Kidney (tissue), 14 donors: ENCODE measurements around the gene FAT2. TPM values are rescaled to one million over a fixed set of nuclear protein-coding genes. Genes with fewer than 3 reads are reported as not detected.

Experiments used
- DNase-seq, 5 donors: peaks; one replicate each; pipeline ENCODE4 v3.0.0-alpha.2; 2013 to 2020
- FAIRE-seq: peaks from 2 replicates; lab custom pipeline; 2012; peaks lifted over from hg19 to GRCh38; lab: Jason Lieb, UNC
- H3K27ac ChIP-seq, 2 donors: one replicate each; pipeline ENCODE4 v1.7.0; 2013; ENCODE audit warnings: low read depth in 2 of 2, low read length in 2 of 2, inconsistent platforms in 1 of 2
- H3K27me3 ChIP-seq: one replicate; pipeline ENCODE4 v1.7.1; 2013; ENCODE audit warnings: low read length, inconsistent platforms; ENCODE audit not compliant: control insufficient read depth, insufficient read depth
- H3K36me3 ChIP-seq, 3 donors: one replicate each; pipeline versions ENCODE4 v1.7.0 to v1.7.1; 2013; ENCODE audit warnings: low read length in 3 of 3, control low read depth in 1 of 3, inconsistent platforms in 1 of 3; ENCODE audit not compliant: insufficient read depth in 3 of 3, control insufficient read depth in 2 of 3
- H3K4me1 ChIP-seq, 3 donors: one replicate each; pipeline versions ENCODE4 v1.7.0 to v1.7.1; 2013; ENCODE audit warnings: low read length in 3 of 3, inconsistent platforms in 1 of 3, low read depth in 1 of 3; ENCODE audit not compliant: control insufficient read depth in 2 of 3, insufficient read depth in 2 of 3
- H3K4me3 ChIP-seq, 3 donors: one replicate each; pipeline versions ENCODE4 v1.7.0 to v1.8.1; 2013; ENCODE audit warnings: low read length in 3 of 3, control low read depth in 1 of 3, inconsistent platforms in 1 of 3
- H3K9ac ChIP-seq, 3 donors: one replicate each; pipeline versions ENCODE4 v1.7.0 to v1.7.1; 2013; ENCODE audit warnings: low read length in 3 of 3, control low read depth in 1 of 3, inconsistent platforms in 1 of 3
- H3K9me3 ChIP-seq, 3 donors: one replicate each; pipeline versions ENCODE4 v1.7.0 to v1.7.1; 2013; ENCODE audit warnings: low read length in 3 of 3, control low read depth in 1 of 3, inconsistent platforms in 1 of 3; ENCODE audit not compliant: control insufficient read depth in 2 of 3, insufficient read depth in 1 of 3
- intact Hi-C: fragments of 100-400 bp; cut with DNase I; formaldehyde crosslinking; loops from one replicate; pipeline ENCODE4 v1.11.1; 2022
- polyA plus RNA-seq: library from polyadenylated mRNA; stranded (reverse); fragments of 350-450 nt; fragmentation: Illumina TruSeq; extraction: RNeasy Lipid Tissue Mini Kit (QIAGEN cat#74804); gene quantifications from one replicate; pipeline ENCODE4 v1.2.3, GENCODE V29; 2014; ENCODE audit warnings: low read depth, low replicate concordance; ENCODE audit not compliant: insufficient read depth
- total RNA-seq: library from RNA; stranded (reverse); fragmentation: NEBNext Ultra II Directional; extraction: Animal tissue kit (Norgen Biotek cat#: 25700); gene quantifications from one replicate; pipeline ENCODE4 v1.2.1, GENCODE V29; 2021
- TF ChIP-seq, protein P1 (sequence below): IDR thresholded peaks from 3 replicates; pipeline ENCODE4 v1.5.1; 2012; ENCODE audit warnings: mild to moderate bottlenecking, moderate library complexity, borderline replicate concordance; ENCODE audit not compliant: insufficient read depth; ENCODE audit errors: extremely low read depth
- donor health status: control.
- donor health status: control.
- donor health status: control.
- donor health status: control.
- donor health status: control.
- donor health status: DM: yes; HTN: yes; CAD: no.
- donor health status: Normal renal cell carcinoma (clear cell type).

FAT2 gene
- total and polyA plus RNA-seq, 2 donors from 2014 or later = 0.13 to 0.37 TPM

DNA sequence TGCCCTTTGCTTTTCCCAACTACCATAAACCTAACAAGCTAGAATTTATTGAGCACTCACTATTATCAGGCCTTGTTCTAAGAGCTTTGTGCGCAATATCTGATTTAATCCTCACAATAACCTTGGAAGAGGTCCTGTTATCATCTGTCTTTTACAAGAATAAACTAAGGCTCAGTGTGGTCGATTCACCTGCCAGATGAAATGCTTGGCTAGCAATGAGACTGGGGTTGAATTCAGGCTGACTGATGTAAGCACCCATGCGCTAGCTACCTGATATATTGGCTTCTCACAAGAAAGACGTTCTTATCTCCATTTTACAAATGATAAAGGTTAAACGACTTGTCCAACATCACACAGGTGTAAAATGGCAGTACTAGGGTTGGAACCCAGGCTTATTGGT is 37.4 kb downstream of the FAT2 start:
- no peak for FAIRE-seq
- no peak overlapping the region for H3K27ac ChIP-seq
- H3K36me3 ChIP-seq = no peaks in the 10 kb centered on the region
- TF ChIP-seq, protein P1, sequence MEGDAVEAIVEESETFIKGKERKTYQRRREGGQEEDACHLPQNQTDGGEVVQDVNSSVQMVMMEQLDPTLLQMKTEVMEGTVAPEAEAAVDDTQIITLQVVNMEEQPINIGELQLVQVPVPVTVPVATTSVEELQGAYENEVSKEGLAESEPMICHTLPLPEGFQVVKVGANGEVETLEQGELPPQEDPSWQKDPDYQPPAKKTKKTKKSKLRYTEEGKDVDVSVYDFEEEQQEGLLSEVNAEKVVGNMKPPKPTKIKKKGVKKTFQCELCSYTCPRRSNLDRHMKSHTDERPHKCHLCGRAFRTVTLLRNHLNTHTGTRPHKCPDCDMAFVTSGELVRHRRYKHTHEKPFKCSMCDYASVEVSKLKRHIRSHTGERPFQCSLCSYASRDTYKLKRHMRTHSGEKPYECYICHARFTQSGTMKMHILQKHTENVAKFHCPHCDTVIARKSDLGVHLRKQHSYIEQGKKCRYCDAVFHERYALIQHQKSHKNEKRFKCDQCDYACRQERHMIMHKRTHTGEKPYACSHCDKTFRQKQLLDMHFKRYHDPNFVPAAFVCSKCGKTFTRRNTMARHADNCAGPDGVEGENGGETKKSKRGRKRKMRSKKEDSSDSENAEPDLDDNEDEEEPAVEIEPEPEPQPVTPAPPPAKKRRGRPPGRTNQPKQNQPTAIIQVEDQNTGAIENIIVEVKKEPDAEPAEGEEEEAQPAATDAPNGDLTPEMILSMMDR = no peak
- DNase-seq = no peak
- no peaks in the 10 kb centered on the region for H3K4me1 ChIP-seq
- H3K27me3 ChIP-seq = no peaks in the 10 kb centered on the region
- no peaks in the 10 kb centered on the region for H3K9me3 ChIP-seq
- no peak overlapping the region for H3K4me3 ChIP-seq
- intact Hi-C loops = no loop called here
- no peak overlapping the region for H3K9ac ChIP-seq

DNA sequence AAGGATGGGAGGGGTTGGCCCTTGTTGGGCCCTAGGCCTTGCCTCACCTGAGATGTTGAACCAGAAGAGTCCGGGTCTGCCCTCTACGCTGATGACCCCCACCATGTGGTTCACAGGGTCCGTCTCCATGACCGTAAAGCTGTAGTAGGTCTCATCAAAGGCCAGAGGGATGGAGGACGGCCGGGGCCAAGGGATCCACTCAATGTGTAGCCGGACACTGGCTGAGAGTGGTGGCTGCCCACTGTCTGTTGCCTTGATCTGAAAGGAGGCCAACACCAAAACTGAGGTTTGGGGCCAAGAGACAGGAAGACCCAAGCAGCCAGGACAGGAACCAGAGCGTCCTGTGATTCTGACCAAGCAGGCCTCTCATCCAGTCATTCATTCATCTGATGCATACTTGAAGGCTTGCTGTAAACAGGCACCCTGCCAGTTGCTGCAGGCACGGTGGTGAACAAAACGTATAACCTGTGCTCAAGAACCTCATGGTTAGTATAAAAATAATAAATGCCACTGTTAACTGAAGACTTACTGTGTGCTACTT is 37.9 kb downstream of the FAT2 start:
- Histone ChIP-seq H3K27me3 (no peaks in the 10 kb centered on the region), H3K4me3 (no peak overlapping the region), H3K9me3 (no peaks in the 10 kb centered on the region), H3K36me3 (no peaks in the 10 kb centered on the region), H3K9ac (no peak overlapping the region), H3K4me1 (no peaks in the 10 kb centered on the region), H3K27ac (no peak overlapping the region)
- intact Hi-C loops = no loop called here
- DNase-seq (no peak), FAIRE-seq (no peak)
- TF ChIP-seq, protein P1 = no peak

DNA sequence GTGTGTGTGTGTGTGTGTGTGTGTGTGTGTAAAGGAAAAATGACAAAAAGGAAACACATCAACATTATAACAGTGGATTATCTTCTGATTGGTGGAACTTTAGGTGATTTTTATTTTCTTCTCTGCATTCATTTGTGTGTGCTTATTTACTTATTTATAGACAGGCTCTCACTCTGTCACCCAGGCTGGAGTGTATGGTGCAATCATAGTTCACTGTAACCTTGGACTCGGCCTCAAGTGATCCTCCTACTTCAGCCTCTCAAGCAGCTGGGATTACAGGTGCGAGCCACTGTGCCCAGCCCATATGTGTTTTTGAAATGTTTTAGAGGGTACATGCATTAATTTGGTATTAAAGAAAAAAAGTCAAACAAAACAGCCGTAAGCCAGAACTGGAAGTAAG is 39.1 kb downstream of the FAT2 start:
- H3K36me3 ChIP-seq = no peaks in the 10 kb centered on the region
- no peaks in the 10 kb centered on the region for H3K27me3 ChIP-seq
- no peak overlapping the region for H3K27ac ChIP-seq
- H3K4me3 ChIP-seq = no peak overlapping the region
- DNase-seq = no peak
- FAIRE-seq = no peak
- no peaks in the 10 kb centered on the region for H3K9me3 ChIP-seq
- no peak overlapping the region for H3K9ac ChIP-seq
- TF ChIP-seq, protein P1 = no peak
- intact Hi-C loops = no loop called here
- no peaks in the 10 kb centered on the region for H3K4me1 ChIP-seq

DNA sequence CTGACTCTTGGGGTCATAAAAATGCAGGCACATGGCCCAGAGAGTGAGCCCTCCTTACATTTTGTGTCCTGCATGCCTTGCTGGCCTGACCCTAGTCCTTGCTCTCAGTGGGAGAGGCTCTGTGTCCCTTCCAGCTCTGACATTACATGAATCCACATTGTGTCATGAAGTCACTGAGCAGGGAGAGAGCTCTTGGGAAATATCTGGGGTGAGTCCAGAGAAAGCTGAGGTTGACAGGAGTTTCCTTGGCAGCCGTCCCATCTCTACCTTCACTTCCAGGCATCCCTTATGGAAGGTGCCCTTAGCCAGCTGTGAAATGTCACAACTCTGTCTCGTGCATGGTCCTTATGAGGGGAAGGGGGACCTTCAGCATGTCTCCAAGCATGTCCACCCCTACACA is 41.0 kb downstream of the FAT2 start:
- intact Hi-C loops = no loop called here
- TF ChIP-seq, protein P1 = no peak
- FAIRE-seq = no peak
- Histone ChIP-seq H3K4me1 (no peaks in the 10 kb centered on the region), H3K27me3 (no peaks in the 10 kb centered on the region), H3K36me3 (no peaks in the 10 kb centered on the region), H3K9ac (no peak overlapping the region), H3K27ac (no peak overlapping the region), H3K4me3 (no peak overlapping the region), H3K9me3 (no peaks in the 10 kb centered on the region)
- DNase-seq = no peak
